Astrocyte of the hippocampus (primary cell): ENCODE measurements around the gene TCEA2.

ENCODE experiments used
- DNase-seq: peaks from one replicate; pipeline ENCODE4 v3.0.0; 2011; ENCODE audit warnings: low read depth, low spot score

TCEA2 gene

GRCh38 chr20:64062596-64063388 lies at the start of gene TCEA2:
Gene TCEA2, plus strand, starts transcription at chr20:64063198. Its CDS starts 115 bp downstream, at chr20:64063313.
- peak; percentile 99 for DNase-seq

- no peak for DNase-seq
Observed at GRCh38 chr20:64015635-64016034, 47.4 kb upstream of the TCEA2 start.

- no peak for DNase-seq
Observed at GRCh38 chr20:64021124-64021975, 41.6 kb upstream of the TCEA2 start.

GRCh38 chr20:64022671-64023360 lies 40.2 kb upstream of the TCEA2 start:
- DNase-seq, result no peak

- no peak for DNase-seq
Observed at GRCh38 chr20:64023361-64024140, 39.4 kb upstream of the TCEA2 start.

- no peak for DNase-seq
Observed at GRCh38 chr20:64024141-64024990, 38.6 kb upstream of the TCEA2 start.

- DNase-seq, result no peak
Observed at GRCh38 chr20:64025101-64025825, 37.7 kb upstream of the TCEA2 start.

- DNase-seq, result no peak
Observed at GRCh38 chr20:64025826-64026412, 37.1 kb upstream of the TCEA2 start.

- no peak for DNase-seq
Observed at GRCh38 chr20:64027981-64028685, 34.9 kb upstream of the TCEA2 start.

- no peak for DNase-seq
Observed at GRCh38 chr20:64029293-64030117, 33.5 kb upstream of the TCEA2 start.

GRCh38 chr20:64030371-64031134 lies 32.4 kb upstream of the TCEA2 start:
- no peak for DNase-seq

- no peak for DNase-seq
Observed at GRCh38 chr20:64031822-64032314, 31.1 kb upstream of the TCEA2 start.

GRCh38 chr20:64032706-64033624 lies 30.0 kb upstream of the TCEA2 start:
- no peak for DNase-seq

- DNase-seq, result no peak
Observed at GRCh38 chr20:64033981-64034493, 29.0 kb upstream of the TCEA2 start.
